T-helper 22 cell (primary cell): ENCODE results near the gene CXCL5.
"Not testable (repeated sequence)": the region's sequence is repeated elsewhere in the genome, so short reads cannot be mapped to it uniquely, and the experiment has no call there.

Experiments used
- DNase-seq: peaks from one replicate; pipeline ENCODE4 v3.0.0-alpha.2; 2020; ENCODE audit warnings: low read depth

The CXCL5 gene

GRCh38 chr4:74015126-74015780, 16.8 kb upstream of the CXCL5 start:
- no peak for DNase-seq

GRCh38 chr4:74014332-74014731, 15.9 kb upstream of the CXCL5 start:
- DNase-seq: no peak

- no peak for DNase-seq
Measured at GRCh38 chr4:74013264-74013663, 14.8 kb upstream of the CXCL5 start.

GRCh38 chr4:74012130-74012529, 13.7 kb upstream of the CXCL5 start:
- DNase-seq: no peak

- DNase-seq: no peak
Measured at GRCh38 chr4:74009307-74009706, 10.8 kb upstream of the CXCL5 start.

- DNase-seq: no peak
Measured at GRCh38 chr4:74006009-74006476, 7.6 kb upstream of the CXCL5 start.

- DNase-seq: no peak
Measured at GRCh38 chr4:74005528-74005927, 7.1 kb upstream of the CXCL5 start.

- no peak for DNase-seq
Measured at GRCh38 chr4:74004668-74005067, 6.2 kb upstream of the CXCL5 start.

GRCh38 chr4:74000301-74000700, 1.8 kb upstream of the CXCL5 start:
- DNase-seq: no peak

- DNase-seq: no peak
Measured at GRCh38 chr4:73992050-73992449, 6.4 kb downstream of the CXCL5 start.

- DNase-seq: no peak
Measured at GRCh38 chr4:73991742-73992000, 6.8 kb downstream of the CXCL5 start.

- DNase-seq: no peak
Measured at GRCh38 chr4:73990988-73991741, 7.3 kb downstream of the CXCL5 start.

- DNase-seq: no peak
Measured at GRCh38 chr4:73989928-73990327, 8.5 kb downstream of the CXCL5 start.

- no peak for DNase-seq
Measured at GRCh38 chr4:73989031-73989430, 9.4 kb downstream of the CXCL5 start.

- DNase-seq: no peak
Measured at GRCh38 chr4:73988061-73988460, 10.4 kb downstream of the CXCL5 start, which contains the start of gene PPBP. PPBP (minus strand) TSS chr4:73988190; CDS start chr4:73988103, 87 bp downstream.

GRCh38 chr4:73985528-73985852, 13.0 kb downstream of the CXCL5 start:
- DNase-seq: no peak

GRCh38 chr4:73984736-73985527, 13.5 kb downstream of the CXCL5 start:
- no peak for DNase-seq

GRCh38 chr4:73981175-73981574, 17.3 kb downstream of the CXCL5 start:
- DNase-seq: not testable (repeated sequence)

GRCh38 chr4:73979407-73979957, 19.0 kb downstream of the CXCL5 start:
- DNase-seq: no peak

- DNase-seq: no peak
Measured at GRCh38 chr4:73978886-73979285, 19.6 kb downstream of the CXCL5 start.

GRCh38 chr4:73976716-73977115, 21.8 kb downstream of the CXCL5 start:
- no peak for DNase-seq

GRCh38 chr4:73976217-73976616, 22.3 kb downstream of the CXCL5 start:
- DNase-seq: no peak

- DNase-seq: no peak
Measured at GRCh38 chr4:73974352-73974751, 24.1 kb downstream of the CXCL5 start.
